ENCODE results near the gene FGF22. TPM values are rescaled to one million over a fixed set of nuclear protein-coding genes. Genes with fewer than 3 reads are reported as not detected.

Gene FGF22
- total and polyA plus RNA-seq, 2 of the 13 experiments (the other 11 are each of a cell fraction or from before 2014, with no cell fraction given) = 0.24 TPM; not detected in 1

GRCh38 chr19:591099-591958 is 48.4 kb upstream of the FGF22 start (continued):
- TF ChIP-seq PREB (CRISPR knock-in tag; IDR thresholded peaks at IDR 0.05) (no peak), RFXANK (CRISPR knock-in tag; IDR thresholded peaks at IDR 0.05) (no peak), SMARCC2 (IDR thresholded peaks at IDR 0.05) (no peak), ZNF879 (CRISPR knock-in tag; IDR thresholded peaks at IDR 0.05) (0 out of 2 replicates have a peak, but pooled peaks have one; percentile 78), ISX (CRISPR knock-in tag; conservative IDR thresholded peaks at IDR 0.05) (peak; percentile 88; the same call in 1 of the 2 replicates), ZSCAN12 (CRISPR knock-in tag; IDR thresholded peaks at IDR 0.05) (peak; percentile 90; the same call in 1 of the 2 replicates), ZBTB20 (CRISPR knock-in tag; IDR thresholded peaks at IDR 0.05; ENCODE audit: borderline replicate concordance, low read depth) (peak; percentile 76; the same call in 1 of the 2 replicates), ZFYVE20 (CRISPR knock-in tag; IDR thresholded peaks at IDR 0.05; ENCODE audit: borderline replicate concordance, low read depth) (peak; percentile 39; the same call in 1 of the 2 replicates), GABPB1 (CRISPR knock-in tag; IDR thresholded peaks at IDR 0.05) (peak; percentile 57; the same call in 1 of the 2 replicates), GMEB2 (CRISPR knock-in tag; IDR thresholded peaks at IDR 0.05; ENCODE audit: low read depth) (no peak), ZNF264 (CRISPR knock-in tag; IDR thresholded peaks at IDR 0.05) (peak; percentile 56; the same call in 1 of the 2 replicates), PLSCR1 (CRISPR knock-in tag; IDR thresholded peaks at IDR 0.05; ENCODE audit: borderline replicate concordance) (0 out of 2 replicates have a peak, but pooled peaks have one; percentile 48), SPEN (CRISPR knock-in tag; IDR thresholded peaks at IDR 0.05; ENCODE audit: low read depth) (peak; percentile 37; the same call in 1 of the 2 replicates), NFE2L1 (CRISPR knock-in tag; IDR thresholded peaks at IDR 0.05; ENCODE audit: borderline replicate concordance) (no peak), ZNF296 (CRISPR knock-in tag; conservative IDR thresholded peaks at IDR 0.05) (peak; percentile 67; the same call in 1 of the 2 replicates), KLF11 (CRISPR knock-in tag; IDR thresholded peaks at IDR 0.05) (0 out of 2 replicates have a peak, but pooled peaks have one; percentile 74), ZNF317 (CRISPR knock-in tag; IDR thresholded peaks at IDR 0.05) (peak; percentile 87), ZBTB38 (CRISPR knock-in tag; IDR thresholded peaks at IDR 0.05) (peak; percentile 41; the same call in 1 of the 2 replicates), ARNT2 (CRISPR knock-in tag; IDR thresholded peaks at IDR 0.05; ENCODE audit: low read depth) (peak; percentile 86), AHR (CRISPR knock-in tag; IDR thresholded peaks at IDR 0.05) (0 out of 2 replicates have a peak, but pooled peaks have one; percentile 61), ERF (CRISPR knock-in tag; IDR thresholded peaks at IDR 0.05) (peak; percentile 86)
- TF ChIP-seq, protein P1, sequence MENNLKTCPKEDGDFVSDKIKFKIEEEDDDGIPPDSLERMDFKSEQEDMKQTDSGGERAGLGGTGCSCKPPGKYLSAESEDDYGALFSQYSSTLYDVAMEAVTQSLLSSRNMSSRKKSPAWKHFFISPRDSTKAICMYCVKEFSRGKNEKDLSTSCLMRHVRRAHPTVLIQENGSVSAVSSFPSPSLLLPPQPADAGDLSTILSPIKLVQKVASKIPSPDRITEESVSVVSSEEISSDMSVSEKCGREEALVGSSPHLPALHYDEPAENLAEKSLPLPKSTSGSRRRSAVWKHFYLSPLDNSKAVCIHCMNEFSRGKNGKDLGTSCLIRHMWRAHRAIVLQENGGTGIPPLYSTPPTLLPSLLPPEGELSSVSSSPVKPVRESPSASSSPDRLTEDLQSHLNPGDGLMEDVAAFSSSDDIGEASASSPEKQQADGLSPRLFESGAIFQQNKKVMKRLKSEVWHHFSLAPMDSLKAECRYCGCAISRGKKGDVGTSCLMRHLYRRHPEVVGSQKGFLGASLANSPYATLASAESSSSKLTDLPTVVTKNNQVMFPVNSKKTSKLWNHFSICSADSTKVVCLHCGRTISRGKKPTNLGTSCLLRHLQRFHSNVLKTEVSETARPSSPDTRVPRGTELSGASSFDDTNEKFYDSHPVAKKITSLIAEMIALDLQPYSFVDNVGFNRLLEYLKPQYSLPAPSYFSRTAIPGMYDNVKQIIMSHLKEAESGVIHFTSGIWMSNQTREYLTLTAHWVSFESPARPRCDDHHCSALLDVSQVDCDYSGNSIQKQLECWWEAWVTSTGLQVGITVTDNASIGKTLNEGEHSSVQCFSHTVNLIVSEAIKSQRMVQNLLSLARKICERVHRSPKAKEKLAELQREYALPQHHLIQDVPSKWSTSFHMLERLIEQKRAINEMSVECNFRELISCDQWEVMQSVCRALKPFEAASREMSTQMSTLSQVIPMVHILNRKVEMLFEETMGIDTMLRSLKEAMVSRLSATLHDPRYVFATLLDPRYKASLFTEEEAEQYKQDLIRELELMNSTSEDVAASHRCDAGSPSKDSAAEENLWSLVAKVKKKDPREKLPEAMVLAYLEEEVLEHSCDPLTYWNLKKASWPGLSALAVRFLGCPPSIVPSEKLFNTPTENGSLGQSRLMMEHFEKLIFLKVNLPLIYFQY (CRISPR knock-in tag; IDR thresholded peaks at IDR 0.05; ENCODE audit: borderline replicate concordance) = 0 out of 2 replicates have a peak, but pooled peaks have one; percentile 39
